WI38 (cell line): Measurements from ENCODE around the gene ZMIZ1.

Experiments
- H3K4me3 ChIP-seq: 2 replicates; pipeline ENCODE4 v1.5.1; 2011; ENCODE audit warnings: low read depth, mild to moderate bottlenecking, control low read depth, low read length
- CTCF ChIP-seq: IDR thresholded peaks from 2 replicates; pipeline ENCODE4 v1.5.1; 2012; ENCODE audit warnings: low read depth, mild to moderate bottlenecking, control low read depth, low read length

ZMIZ1 gene

DNA sequence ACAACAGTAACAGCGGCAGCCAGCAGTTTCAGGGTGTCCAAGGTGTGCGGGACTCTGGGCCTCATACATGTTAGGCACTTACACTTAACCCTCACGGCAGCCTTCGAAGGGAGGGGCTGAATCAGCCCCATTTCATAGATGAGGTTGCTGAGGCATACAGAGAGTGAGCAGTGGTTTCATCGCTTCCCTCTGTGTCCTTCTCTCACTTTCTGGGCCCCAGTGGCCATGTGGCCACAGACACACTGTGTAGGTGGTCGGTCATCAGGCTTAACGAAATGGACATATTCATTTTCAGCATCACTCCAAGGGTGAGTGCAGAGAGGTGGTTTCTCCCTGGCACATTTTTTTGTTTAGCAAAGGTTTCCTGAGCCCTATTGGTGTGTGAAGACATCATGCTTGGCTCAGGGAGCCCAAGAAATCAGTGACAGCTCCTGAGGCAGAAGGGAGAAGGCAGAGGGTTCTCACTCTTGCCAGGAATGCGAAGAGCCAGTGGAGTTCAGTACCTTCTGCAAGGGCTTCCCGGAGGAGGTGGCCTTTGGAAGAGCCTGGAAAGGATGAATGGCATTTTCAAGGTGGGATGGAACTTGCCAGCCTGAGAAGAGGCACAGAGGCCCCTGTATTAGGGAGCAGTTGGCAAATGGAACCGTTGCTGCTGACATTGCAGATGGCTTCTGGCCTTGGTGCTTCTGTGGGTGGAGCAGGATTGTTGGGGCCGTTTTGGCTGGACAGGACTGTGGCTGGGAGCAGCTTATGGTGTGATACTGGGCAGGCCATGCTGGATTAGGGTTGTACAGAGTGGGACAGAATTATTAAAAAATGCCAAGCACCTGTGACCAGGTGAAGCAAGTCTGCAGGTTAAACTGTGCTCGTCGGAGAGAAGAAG, 216.8 kb downstream of the ZMIZ1 start:
- no peak overlapping the region for H3K4me3 ChIP-seq
- TF ChIP-seq CTCF: no peak

DNA sequence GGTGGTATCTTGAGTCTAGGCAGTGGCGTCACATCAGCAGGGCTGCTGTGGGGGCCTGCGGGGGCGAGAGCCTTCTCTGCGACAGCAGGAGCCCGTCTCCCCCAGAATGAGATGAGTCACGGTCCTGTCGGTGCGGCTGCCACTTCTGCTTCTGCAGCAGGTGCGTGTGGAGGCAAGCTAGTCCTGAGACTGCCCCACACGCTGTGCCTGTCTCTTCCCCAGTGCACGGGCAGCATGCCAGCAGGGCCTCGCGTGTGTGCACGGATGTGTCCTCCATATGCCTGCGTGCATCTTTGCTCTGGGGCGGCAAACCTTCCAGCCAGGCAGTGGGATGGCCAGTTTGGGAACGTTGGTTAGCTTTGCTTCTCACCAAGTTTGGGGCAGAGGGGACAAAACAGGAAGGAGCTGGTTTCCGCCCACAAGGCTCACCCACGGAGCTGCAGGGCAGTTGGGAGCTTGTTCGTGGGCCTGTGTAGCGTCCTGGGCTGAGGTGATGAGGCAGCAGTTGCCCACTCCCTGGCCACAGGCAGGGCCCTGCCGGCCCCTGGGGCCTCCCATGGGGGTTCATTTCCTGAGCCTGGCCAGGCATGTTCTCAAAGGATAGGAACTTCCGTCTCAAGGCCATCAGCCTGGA, 217.7 kb downstream of the ZMIZ1 start:
- H3K4me3 ChIP-seq: no peak overlapping the region
- no peak for TF ChIP-seq CTCF

DNA sequence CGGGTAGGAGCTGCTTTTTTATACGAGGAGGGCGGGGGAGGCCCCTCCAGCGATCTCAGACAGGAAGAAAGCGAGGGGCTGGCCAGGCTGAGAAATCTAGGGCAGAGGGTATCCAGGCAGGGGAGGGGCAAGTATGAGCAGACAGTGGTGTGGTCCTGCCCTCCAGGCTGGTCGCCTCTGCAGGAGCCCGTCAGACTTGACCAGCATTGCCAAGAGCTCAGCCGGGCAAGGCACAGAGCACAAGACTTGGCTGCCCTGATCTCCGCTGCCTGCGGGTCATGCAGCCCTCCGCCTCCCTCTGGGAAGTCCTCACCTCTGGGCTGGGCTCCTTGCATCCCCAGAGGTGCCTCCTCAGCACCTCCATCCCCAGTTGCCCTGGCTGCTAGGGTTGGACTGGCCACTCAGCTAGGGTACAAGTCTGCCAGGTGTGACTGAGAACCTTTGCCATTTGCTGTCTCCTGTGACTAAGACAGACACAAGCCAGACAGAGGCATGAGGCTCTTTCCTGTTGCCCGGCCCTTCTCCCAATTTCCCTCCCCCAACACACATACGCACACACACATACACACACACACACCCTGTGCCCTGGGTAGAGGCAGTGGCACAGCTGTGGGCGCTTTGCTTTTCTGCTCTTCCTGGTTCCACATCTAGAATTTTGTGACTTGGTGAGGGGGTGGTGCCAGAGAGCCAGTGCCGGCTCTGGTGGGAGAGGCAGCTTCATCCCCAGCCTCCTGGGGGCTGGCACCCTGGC, 219.4 kb downstream of the ZMIZ1 start:
- no peak for TF ChIP-seq CTCF
- H3K4me3 ChIP-seq: no peak overlapping the region

DNA sequence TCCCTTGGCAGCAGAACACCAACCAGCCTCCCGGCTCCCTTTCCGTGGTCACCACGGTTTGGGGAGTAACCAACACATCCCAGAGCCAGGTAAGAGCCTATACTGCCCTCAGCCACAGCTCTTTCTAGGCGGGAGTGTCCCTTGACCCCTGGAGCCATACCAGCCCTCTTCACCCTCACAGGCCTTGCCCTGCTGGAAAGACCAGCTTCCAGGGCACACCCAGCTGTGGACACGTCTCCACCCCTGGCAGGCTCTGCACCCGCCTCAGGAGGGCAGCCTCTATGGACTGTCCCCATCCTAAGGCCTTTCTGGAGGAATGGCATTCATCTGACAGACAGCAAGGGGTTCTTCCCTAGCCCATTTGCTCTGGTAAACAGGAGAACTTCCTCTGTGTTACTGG, 221.0 kb downstream of the ZMIZ1 start:
- no peak overlapping the region for H3K4me3 ChIP-seq
- no peak for TF ChIP-seq CTCF

DNA sequence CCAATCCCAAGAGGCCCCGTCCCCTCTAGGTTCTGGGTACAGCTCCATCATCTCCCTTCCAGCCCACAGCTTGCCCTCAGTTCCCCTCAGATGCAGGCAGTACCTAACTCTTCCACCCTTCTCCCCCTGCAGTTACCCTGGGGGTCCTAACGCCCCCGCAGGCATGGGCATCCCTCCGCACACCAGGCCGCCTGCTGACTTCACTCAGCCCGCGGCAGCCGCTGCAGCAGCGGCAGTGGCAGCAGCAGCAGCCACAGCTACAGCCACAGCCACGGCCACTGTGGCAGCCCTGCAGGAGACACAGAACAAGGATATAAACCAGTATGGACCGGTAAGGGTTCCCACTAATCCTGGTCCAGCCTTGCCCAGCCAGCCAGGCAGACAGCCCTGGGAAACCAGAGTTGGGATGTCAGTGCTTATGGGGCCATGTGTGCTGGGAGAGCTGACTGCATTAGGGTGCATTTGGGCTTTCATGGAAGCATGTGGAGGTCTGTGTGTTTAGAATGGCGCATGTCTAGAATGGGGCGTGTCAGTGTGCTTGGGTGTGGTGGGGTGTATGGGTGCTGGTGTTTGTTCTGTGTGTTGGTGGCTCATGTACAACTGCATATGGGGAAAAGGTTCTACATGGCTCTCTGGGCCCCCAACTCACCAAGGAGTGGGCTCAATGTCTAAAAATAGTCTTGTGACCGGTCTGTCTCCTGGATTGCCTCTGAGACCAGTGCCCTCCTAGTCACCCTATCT, 223.4 kb downstream of the ZMIZ1 start:
- no peak overlapping the region for H3K4me3 ChIP-seq

More for the DNA sequence above, 223.4 kb downstream of the ZMIZ1 start:
- no peak for TF ChIP-seq CTCF
